Upper lobe of left lung (tissue), 6 donors: Measurements from ENCODE around the gene LHX3. TPM values are rescaled to one million over a fixed set of nuclear protein-coding genes. Genes with fewer than 3 reads are reported as not detected.
A peak's percentile ranks its signal among the peaks of the same experiment; 100 is the strongest.

ENCODE experiments used
- ATAC-seq, 2 donors: fragments of 200-7000 bp; cut with Tn5 transposase; one replicate each; pipeline ENCODE4 v1.9.1; 2022; ENCODE audit warnings: mild to moderate bottlenecking in 2 of 2, moderate library complexity in 2 of 2; ENCODE audit not compliant: low FRiP score in 2 of 2
- DNase-seq, 2 donors: peaks; one replicate each; pipeline ENCODE4 v3.0.0-alpha.2; 2019 to 2020
- H3K27ac ChIP-seq, 4 donors: fragments of 200-600 bp; sonication (generic); one replicate each; pipeline ENCODE4 v1.5.1; 2016 to 2019
- H3K27me3 ChIP-seq, 4 donors: fragments of 200-600 bp; sonication (generic); one replicate each; pipeline ENCODE4 v1.5.1; 2017 to 2019
- H3K36me3 ChIP-seq, 4 donors: fragments of 200-600 bp; sonication (generic); one replicate each; pipeline ENCODE4 v1.5.1; 2016 to 2019
- H3K4me1 ChIP-seq, 4 donors: fragments of 200-600 bp; sonication (generic); one replicate each; pipeline ENCODE4 v1.5.1; 2018 to 2019
- H3K4me3 ChIP-seq, 4 donors: fragments of 200-600 bp; sonication (generic); one replicate each; pipeline ENCODE4 v1.5.1; 2017 to 2019; ENCODE audit warnings: mild to moderate bottlenecking in 2 of 4, moderate library complexity in 1 of 4
- H3K9me3 ChIP-seq, 4 donors: fragments of 200-600 bp; sonication (generic); one replicate each; pipeline ENCODE4 v1.5.1; 2018 to 2019
- EP300 ChIP-seq, 4 donors: sonication (generic); formaldehyde crosslinking; IDR thresholded peaks; one replicate each; pipeline ENCODE4 v1.5.1; 2017; ENCODE audit warnings: antibody characterized with exemption in 4 of 4, control low read depth in 2 of 4
- POLR2A ChIP-seq, 4 donors: fragments of 450-650 bp; IDR thresholded peaks; one replicate each; pipeline ENCODE4 v1.5.1; 2016 to 2017; ENCODE audit warnings: antibody characterized with exemption in 4 of 4, mild to moderate bottlenecking in 2 of 4
- POLR2AphosphoS5 ChIP-seq, 2 donors: sonication (generic); formaldehyde crosslinking; IDR thresholded peaks; one replicate each; pipeline ENCODE4 v1.5.1; 2017; ENCODE audit warnings: antibody characterized with exemption in 2 of 2
- WGBS, 2 donors: methylation state at CpG; one replicate each; pipeline ENCODE4 v1.1.5; 2017 to 2018; 5-methylcytosine and 5-hydroxymethylcytosine counted together
- total RNA-seq, 6 donors: library from RNA; depleted of rRNA in 4 of 6; stranded (reverse); fragments of >200 nt in 4 of 6; gene quantifications; one replicate each; pipeline versions ENCODE4 v1.1.0 to v1.2.1, GENCODE V29; 2016 to 2021
- TF ChIP-seq, protein P1 (sequence below), 6 experiments: fragments of 450-650 bp in 4 of 6; fragments of 200-600 bp in 2 of 6; sonication (generic) in 2 of 6; IDR thresholded peaks; one replicate each; pipeline ENCODE4 v1.5.1; 2016 to 2019; ENCODE audit warnings: antibody characterized with exemption in 6 of 6
- donor health status: DM: no; HTN: no; CAD: no; lungs with moderate emphysema.
- donor health status: DM: no; HTN: yes; CAD: no; lungs with severe emphysema.

LHX3 gene
- total RNA-seq, 6 donors from 2014 or later, result 0.20 TPM; not detected in 5

DNA sequence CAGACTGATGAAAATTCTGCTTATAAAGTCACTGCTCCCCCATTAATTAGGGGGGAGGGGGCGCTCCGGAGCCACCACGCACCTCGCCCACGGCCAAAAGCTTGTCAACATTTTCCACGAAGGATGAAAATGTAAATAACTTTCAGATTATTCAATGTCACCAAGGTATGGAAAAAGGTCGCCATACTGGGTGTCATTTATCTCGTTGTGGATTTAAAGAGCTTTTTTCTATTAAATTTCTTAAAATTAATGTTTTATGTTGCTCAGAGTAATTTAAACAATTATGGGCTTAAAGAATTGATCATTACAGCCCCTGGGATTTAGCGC lies 13.0 kb downstream of the LHX3 start:
- no peak overlapping the region for H3K4me3 ChIP-seq
- H3K4me1 ChIP-seq, result peaks cover 0 to 21% (median 0%) of the 10 kb centered on the region in 4 donors
- H3K27ac ChIP-seq, result no peak overlapping the region
- WGBS, 2 donors, result 7 to 22% methylated on average over 9 of the region's 9 CpGs
- DNase-seq, result no peak
- peaks cover 0 to 64% (median 30%) of the 10 kb centered on the region in 4 donors for H3K27me3 ChIP-seq
- ATAC-seq, result no peak
- no peaks in the 10 kb centered on the region for H3K9me3 ChIP-seq
- TF ChIP-seq POLR2AphosphoS5 (IDR thresholded peaks at IDR 0.05), result no peak
- TF ChIP-seq POLR2A (IDR thresholded peaks at IDR 0.05), result no peak
- TF ChIP-seq EP300 (IDR thresholded peaks at IDR 0.05), result no peak
- TF ChIP-seq, protein P1, sequence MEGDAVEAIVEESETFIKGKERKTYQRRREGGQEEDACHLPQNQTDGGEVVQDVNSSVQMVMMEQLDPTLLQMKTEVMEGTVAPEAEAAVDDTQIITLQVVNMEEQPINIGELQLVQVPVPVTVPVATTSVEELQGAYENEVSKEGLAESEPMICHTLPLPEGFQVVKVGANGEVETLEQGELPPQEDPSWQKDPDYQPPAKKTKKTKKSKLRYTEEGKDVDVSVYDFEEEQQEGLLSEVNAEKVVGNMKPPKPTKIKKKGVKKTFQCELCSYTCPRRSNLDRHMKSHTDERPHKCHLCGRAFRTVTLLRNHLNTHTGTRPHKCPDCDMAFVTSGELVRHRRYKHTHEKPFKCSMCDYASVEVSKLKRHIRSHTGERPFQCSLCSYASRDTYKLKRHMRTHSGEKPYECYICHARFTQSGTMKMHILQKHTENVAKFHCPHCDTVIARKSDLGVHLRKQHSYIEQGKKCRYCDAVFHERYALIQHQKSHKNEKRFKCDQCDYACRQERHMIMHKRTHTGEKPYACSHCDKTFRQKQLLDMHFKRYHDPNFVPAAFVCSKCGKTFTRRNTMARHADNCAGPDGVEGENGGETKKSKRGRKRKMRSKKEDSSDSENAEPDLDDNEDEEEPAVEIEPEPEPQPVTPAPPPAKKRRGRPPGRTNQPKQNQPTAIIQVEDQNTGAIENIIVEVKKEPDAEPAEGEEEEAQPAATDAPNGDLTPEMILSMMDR (IDR thresholded peaks at IDR 0.05), result no peak
- H3K36me3 ChIP-seq, result no peaks in the 10 kb centered on the region

DNA sequence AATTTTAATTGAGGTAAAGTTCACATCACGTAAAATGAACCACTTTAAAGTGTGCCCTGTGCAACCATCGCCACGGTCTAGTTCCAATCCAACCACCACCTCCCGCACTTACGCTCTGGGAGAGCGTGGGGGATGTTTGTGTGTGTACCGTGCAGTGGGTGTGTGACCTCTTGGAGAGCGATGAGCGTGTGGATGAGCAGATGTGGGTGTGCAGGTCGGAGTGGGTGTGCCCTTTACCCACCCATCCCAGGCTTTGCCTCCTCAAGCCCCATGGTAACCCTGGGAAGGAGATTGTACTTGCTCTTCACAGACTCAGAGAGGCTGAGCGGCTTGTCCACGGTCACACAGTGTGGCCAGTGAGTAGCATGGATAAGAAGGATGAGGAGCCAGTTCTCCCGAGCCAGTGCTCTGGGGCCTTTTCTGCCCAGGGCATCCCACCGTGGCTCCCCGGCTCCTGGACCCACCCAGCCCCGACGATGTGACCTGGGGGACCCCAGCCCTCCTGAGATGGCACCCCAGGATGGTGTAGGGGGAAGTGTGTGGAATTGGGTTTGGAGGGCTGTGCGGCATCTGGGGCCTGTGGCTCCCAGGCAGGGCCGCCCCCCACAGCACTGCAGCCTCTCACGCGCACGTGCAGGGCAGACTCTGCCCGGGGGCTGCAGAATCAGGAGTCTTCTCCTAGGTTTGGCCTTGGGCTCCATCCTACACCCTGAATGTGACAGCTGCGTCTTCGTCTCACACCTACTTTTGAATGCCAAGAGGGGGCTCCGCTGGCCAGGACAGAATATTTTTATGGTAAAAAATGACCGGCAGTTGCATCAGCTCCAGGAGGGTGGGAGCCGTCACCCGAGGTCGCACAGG lies 13.6 kb downstream of the LHX3 start:
- no peaks in the 10 kb centered on the region for H3K9me3 ChIP-seq
- peaks cover 0 to 58% (median 27%) of the 10 kb centered on the region in 4 donors for H3K27me3 ChIP-seq
- no peak for ATAC-seq
- no peaks in the 10 kb centered on the region for H3K36me3 ChIP-seq
- H3K4me3 ChIP-seq, result no peak overlapping the region
- DNase-seq, result peak in 1 of 2 donors; percentile 58
- TF ChIP-seq, protein P1 (IDR thresholded peaks at IDR 0.05), result no peak
- TF ChIP-seq POLR2A (IDR thresholded peaks at IDR 0.05) (no peak), POLR2AphosphoS5 (IDR thresholded peaks at IDR 0.05) (no peak), EP300 (IDR thresholded peaks at IDR 0.05) (no peak)
- peaks cover 0 to 21% (median 0%) of the 10 kb centered on the region in 4 donors for H3K4me1 ChIP-seq
- H3K27ac ChIP-seq, result no peak overlapping the region
- 40 to 44% methylated on average over 17 to 30 of the region's 30 CpGs for WGBS, 2 donors

DNA sequence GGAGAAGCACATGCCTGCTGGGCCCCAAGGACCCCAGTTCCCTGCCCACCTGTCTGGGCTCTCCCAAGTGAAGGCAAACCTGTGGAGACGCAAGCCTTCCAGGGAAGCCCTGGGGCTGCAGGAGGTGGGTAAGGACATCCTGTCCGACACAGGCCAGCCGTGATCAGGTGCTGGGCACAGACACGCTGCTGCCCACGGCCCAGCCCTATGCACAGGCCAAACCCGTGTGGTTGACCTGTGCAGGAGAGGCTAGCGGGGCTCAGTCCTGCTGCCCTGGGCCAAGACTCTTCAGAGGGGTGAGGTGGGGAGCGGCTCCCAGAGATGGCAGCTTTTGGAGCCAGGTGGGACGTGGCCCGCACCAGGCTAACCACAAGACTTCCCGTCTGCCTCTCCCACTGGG lies 14.3 kb downstream of the LHX3 start:
- Histone ChIP-seq H3K27me3 (peaks cover 0 to 54% (median 26%) of the 10 kb centered on the region in 4 donors), H3K4me1 (peaks cover 0 to 21% (median 0%) of the 10 kb centered on the region in 4 donors), H3K9me3 (no peaks in the 10 kb centered on the region), H3K36me3 (no peaks in the 10 kb centered on the region), H3K27ac (no peak overlapping the region), H3K4me3 (no peak overlapping the region)
- WGBS, 2 donors, result 31 to 63% methylated on average over 7 to 11 of the region's 11 CpGs
- no peak for ATAC-seq
- DNase-seq, result peak in 1 of 2 donors; percentile 53
- TF ChIP-seq EP300 (IDR thresholded peaks at IDR 0.05), result no peak
- TF ChIP-seq, protein P1 (IDR thresholded peaks at IDR 0.05), result no peak
- no peak for TF ChIP-seq POLR2A (IDR thresholded peaks at IDR 0.05)
- TF ChIP-seq POLR2AphosphoS5 (IDR thresholded peaks at IDR 0.05), result no peak

DNA sequence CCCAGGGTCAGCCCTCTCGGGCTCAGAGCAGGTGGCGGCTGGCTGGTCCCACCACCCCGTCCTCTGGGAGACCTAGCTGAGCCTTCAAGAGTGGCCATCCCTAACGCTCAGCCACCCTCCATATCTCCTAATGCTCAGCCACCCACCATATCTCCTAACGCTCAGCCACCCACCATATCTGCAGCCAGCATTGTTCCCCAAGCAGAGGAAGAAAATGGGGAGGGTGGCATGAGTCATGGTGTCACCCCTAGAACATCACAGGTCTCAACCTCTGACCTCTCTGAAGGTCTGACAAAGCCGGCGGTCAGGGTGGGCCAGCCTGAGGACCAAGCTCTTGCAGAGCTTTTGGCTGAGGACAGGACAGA lies 14.7 kb downstream of the LHX3 start:
- no peak for ATAC-seq
- Histone ChIP-seq H3K27me3 (peaks cover 0 to 54% (median 28%) of the 10 kb centered on the region in 4 donors), H3K27ac (no peak overlapping the region), H3K9me3 (no peaks in the 10 kb centered on the region), H3K36me3 (no peaks in the 10 kb centered on the region), H3K4me3 (no peak overlapping the region), H3K4me1 (peaks cover 0 to 21% (median 0%) of the 10 kb centered on the region in 4 donors)
- no peak for DNase-seq
- TF ChIP-seq POLR2AphosphoS5 (IDR thresholded peaks at IDR 0.05), result no peak
- TF ChIP-seq, protein P1 (IDR thresholded peaks at IDR 0.05), result no peak
- no peak for TF ChIP-seq POLR2A (IDR thresholded peaks at IDR 0.05)
- no peak for TF ChIP-seq EP300 (IDR thresholded peaks at IDR 0.05)
- WGBS, 2 donors, result 51 to 65% methylated on average over 3 to 6 of the region's 7 CpGs
